Ovary (tissue), 9 donors: ENCODE data around the gene NCS1. TPM values are rescaled to one million over a fixed set of nuclear protein-coding genes. Genes with fewer than 3 reads are reported as not detected.

Experiments used
- DNase-seq, 5 donors: peaks; one replicate each; pipeline ENCODE4 v3.0.0-alpha.2; 2019 to 2020
- H3K27ac ChIP-seq, 2 donors: fragments of 200-600 bp; one replicate each; pipeline versions ENCODE4 v1.5.1 to v1.8.0; 2019 to 2022
- H3K27me3 ChIP-seq: fragments of 200-600 bp; one replicate; pipeline ENCODE4 v1.8.0; 2022
- H3K36me3 ChIP-seq: fragments of 200-600 bp; sonication (generic); one replicate; pipeline ENCODE4 v1.5.1; 2019
- H3K4me1 ChIP-seq: one replicate; pipeline ENCODE4 v1.8.1; 2013; ENCODE audit warnings: mild to moderate bottlenecking, moderate library complexity; ENCODE audit not compliant: insufficient read depth
- H3K4me3 ChIP-seq: fragments of 200-600 bp; sonication (generic); one replicate; pipeline ENCODE4 v1.5.1; 2017
- H3K9me3 ChIP-seq, 2 donors: fragments of 200-600 bp in 1 of 2; sonication (generic) in 1 of 2; one replicate each; pipeline versions ENCODE4 v1.5.1 to v1.8.1; 2013 to 2019; ENCODE audit warnings: mild to moderate bottlenecking in 1 of 2, moderate library complexity in 1 of 2
- CTCF ChIP-seq, 3 donors: fragments of 450-650 bp in 2 of 3; fragments of 200-600 bp in 1 of 3; IDR thresholded peaks; one replicate each; pipeline versions ENCODE4 v1.5.1 to v1.8.0; 2016 to 2022; ENCODE audit warnings: antibody characterized with exemption in 3 of 3, mild to moderate bottlenecking in 1 of 3
- EP300 ChIP-seq: sonication (generic); formaldehyde crosslinking; IDR thresholded peaks from one replicate; pipeline ENCODE4 v1.6.1; 2017; ENCODE audit warnings: antibody characterized with exemption
- POLR2A ChIP-seq: fragments of 450-650 bp; IDR thresholded peaks from one replicate; pipeline ENCODE4 v1.6.1; 2017; ENCODE audit warnings: antibody characterized with exemption, mild to moderate bottlenecking, moderate library complexity
- WGBS, 3 donors: extraction: QIAGEN DNeasy Blood & Tissue Kit in 1 of 3; methylation state at CpG; one replicate each; pipeline versions ENCODE4 v1.1.5 to v1.1.7; 2013 to 2017; 5-methylcytosine and 5-hydroxymethylcytosine counted together
- intact Hi-C, 4 donors: fragments of 100-400 bp; cut with DNase I; formaldehyde crosslinking; loops; one replicate each; pipeline versions ENCODE4 v1.11.0 to v1.15.1; 2022 to 2023
- polyA plus RNA-seq, 2 donors: library from polyadenylated mRNA; stranded (reverse); fragments of 200-250 nt in 1 of 2; fragments of 350-450 nt in 1 of 2; fragmentation: Illumina TruSeq in 1 of 2; extraction: RNeasy Lipid Tissue Mini Kit (QIAGEN cat#74804) in 1 of 2; gene quantifications; one replicate each; pipeline ENCODE4 v1.2.3, GENCODE V29; 2013 to 2014
- total RNA-seq, 7 donors: library from RNA; depleted of rRNA in 2 of 7; stranded (reverse); fragments of >200 nt in 2 of 7; fragmentation: NEBNext Ultra II Directional in 3 of 7; extraction: Animal tissue kit (Norgen Biotek cat#: 25700) in 3 of 7; gene quantifications; one replicate each; pipeline versions ENCODE4 v1.1.0 to v1.2.4, GENCODE V29; 2016 to 2023
- donor health status: DM: no; HTN: no; CAD: no; lungs with moderate emphysema.
- donor health status: DM: no; HTN: no; CAD: no.
- donor health status: Bipolar disorder and iron deficiency.
- donor health status: DM: yes; HTN: yes; CAD: no.
- donor health status: DM: no; HTN: no; CAD: no.
- donor health status: DM: yes; HTN: yes; CAD: no.

The NCS1 gene
- total and polyA plus RNA-seq, 9 donors: 3.6 to 46.7 (median 25.0) TPM

- peaks cover 7% of the 10 kb centered on the region for H3K4me1 ChIP-seq
- H3K36me3 ChIP-seq: no peaks in the 10 kb centered on the region
- H3K27ac ChIP-seq: no peak overlapping the region
- H3K4me3 ChIP-seq: no peak overlapping the region
- TF ChIP-seq POLR2A (no peak), CTCF (IDR thresholded peaks at IDR 0.05) (no peak), EP300 (no peak)
- H3K9me3 ChIP-seq: no peaks in the 10 kb centered on the region
- no peaks in the 10 kb centered on the region for H3K27me3 ChIP-seq
- intact Hi-C loops: no loop called here
- no peak for DNase-seq
- 86 to 95% (median 92%) methylated on average over 12 of the region's 12 CpGs for WGBS, 3 donors
These were observed 29.2 kb downstream of the NCS1 start for GRCh38 chr9:130201399-130201873.

DNA sequence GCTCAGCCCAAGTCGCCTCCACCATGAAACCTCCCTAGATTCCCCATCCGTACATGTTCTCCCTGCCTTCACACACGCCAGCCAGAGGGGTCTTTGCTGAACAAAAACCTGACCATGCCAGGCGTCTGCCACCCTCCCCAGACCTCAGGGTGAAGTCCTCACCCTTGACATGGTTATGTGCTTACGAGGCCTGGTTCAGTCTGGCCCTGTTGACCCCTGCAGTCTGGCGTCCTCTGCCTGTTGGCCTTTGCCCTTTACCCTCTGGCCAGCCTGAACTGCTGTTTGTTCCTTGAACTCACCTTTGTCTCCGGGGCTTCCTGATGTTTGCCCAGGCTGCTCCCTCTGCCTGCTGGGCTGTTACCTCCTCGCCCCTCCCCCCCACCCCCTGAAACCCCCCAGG lies 29.8 kb downstream of the NCS1 start:
- H3K36me3 ChIP-seq: no peaks in the 10 kb centered on the region
- TF ChIP-seq EP300 (no peak), CTCF (IDR thresholded peaks at IDR 0.05) (no peak), POLR2A (no peak)
- H3K4me3 ChIP-seq: no peak overlapping the region
- H3K4me1 ChIP-seq: peaks cover 7% of the 10 kb centered on the region
- intact Hi-C loops: no loop called here
- no peak for DNase-seq
- H3K27ac ChIP-seq: no peak overlapping the region
- no peaks in the 10 kb centered on the region for H3K9me3 ChIP-seq
- WGBS, 3 donors: 84 to 91% (median 87%) methylated on average over 8 of the region's 8 CpGs
- H3K27me3 ChIP-seq: no peaks in the 10 kb centered on the region

DNA sequence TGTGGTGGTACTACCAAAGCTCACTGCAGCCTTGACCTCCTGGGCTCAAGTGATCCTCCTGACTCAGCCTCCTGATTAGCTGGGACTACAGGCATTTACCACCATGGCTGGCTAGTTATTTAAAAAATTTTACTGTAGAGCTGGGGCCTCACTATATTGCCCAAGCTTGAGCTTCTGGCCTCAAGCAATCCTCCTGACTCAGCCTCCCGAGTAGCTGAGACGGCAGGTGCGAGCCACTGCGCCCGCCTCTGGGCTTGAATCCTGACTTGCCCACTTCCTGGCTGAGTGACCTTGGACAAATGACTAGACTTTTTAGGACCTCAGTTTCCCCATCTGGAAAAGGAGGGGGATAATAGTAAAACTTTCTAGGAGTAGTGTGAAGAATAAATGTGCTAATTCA lies 32.1 kb downstream of the NCS1 start:
- H3K36me3 ChIP-seq: no peaks in the 10 kb centered on the region
- H3K27ac ChIP-seq: no peak overlapping the region
- no peak for DNase-seq
- 96 to 98% (median 98%) methylated on average over 5 of the region's 5 CpGs for WGBS, 3 donors
- no peaks in the 10 kb centered on the region for H3K9me3 ChIP-seq
- no peaks in the 10 kb centered on the region for H3K27me3 ChIP-seq
- no peak for TF ChIP-seq CTCF (IDR thresholded peaks at IDR 0.05)
- TF ChIP-seq EP300: no peak
- TF ChIP-seq POLR2A: no peak
- peaks cover 10% of the 10 kb centered on the region for H3K4me1 ChIP-seq
- intact Hi-C loops: no loop called here
- H3K4me3 ChIP-seq: no peak overlapping the region

DNA sequence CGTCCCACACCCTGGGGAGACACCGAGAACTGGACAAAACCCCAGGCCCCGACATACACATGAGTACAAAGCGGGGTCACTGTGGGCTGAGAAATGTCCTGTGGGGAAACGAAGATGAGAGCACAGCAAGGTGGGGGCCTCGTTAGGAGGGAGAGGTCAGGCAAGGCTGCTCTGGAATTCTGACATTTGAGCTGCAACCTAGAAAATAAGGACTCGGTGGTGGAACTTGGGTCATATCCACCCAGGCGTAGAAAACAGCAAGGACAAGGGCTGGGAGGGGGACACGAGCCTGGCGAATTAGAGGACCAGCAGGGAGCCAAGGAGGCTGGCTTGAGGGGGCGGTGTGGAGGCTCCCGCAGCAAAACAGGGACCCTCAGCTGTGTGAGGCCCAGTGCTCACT lies 32.8 kb downstream of the NCS1 start:
- Histone ChIP-seq H3K27me3 (no peaks in the 10 kb centered on the region), H3K27ac (no peak overlapping the region), H3K4me3 (no peak overlapping the region), H3K36me3 (no peaks in the 10 kb centered on the region), H3K9me3 (no peaks in the 10 kb centered on the region), H3K4me1 (peaks cover 10% of the 10 kb centered on the region)
- intact Hi-C loops: no loop called here
- no peak for DNase-seq
- WGBS, 3 donors: 82 to 84% (median 83%) methylated on average over 12 of the region's 12 CpGs
- TF ChIP-seq CTCF (IDR thresholded peaks at IDR 0.05) (no peak), EP300 (no peak)

DNA sequence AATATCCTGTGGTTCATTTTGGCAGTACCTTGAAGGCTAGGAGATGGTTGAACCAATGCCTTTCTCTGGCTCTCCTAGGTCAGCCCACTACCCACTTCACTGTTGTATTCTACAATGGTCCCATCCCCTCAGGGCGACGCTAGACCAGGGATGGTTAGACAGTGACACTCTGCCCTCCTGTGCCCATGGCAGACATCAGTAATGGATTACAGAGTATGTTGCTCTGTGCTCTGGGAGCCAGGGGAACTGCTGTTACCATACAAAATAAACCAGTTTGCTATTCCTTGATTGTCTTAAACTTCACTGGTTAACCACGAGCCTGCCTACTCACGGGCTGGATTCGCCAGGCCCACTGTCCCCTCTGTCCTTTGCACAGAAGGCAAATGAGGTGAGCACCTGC lies 33.7 kb downstream of the NCS1 start:
- no peak overlapping the region for H3K27ac ChIP-seq
- H3K4me3 ChIP-seq: no peak overlapping the region
- peaks cover 9% of the 10 kb centered on the region for H3K4me1 ChIP-seq
- H3K9me3 ChIP-seq: no peaks in the 10 kb centered on the region
- H3K36me3 ChIP-seq: no peaks in the 10 kb centered on the region
- DNase-seq: no peak
- TF ChIP-seq CTCF (IDR thresholded peaks at IDR 0.05) (no peak), POLR2A (no peak), EP300 (no peak)
- intact Hi-C loops: no loop called here
- 92% methylated on average over 5 of the region's 5 CpGs for WGBS, 3 donors
- H3K27me3 ChIP-seq: no peaks in the 10 kb centered on the region
